Measurements from ENCODE around the gene KEAP1.

DNA sequence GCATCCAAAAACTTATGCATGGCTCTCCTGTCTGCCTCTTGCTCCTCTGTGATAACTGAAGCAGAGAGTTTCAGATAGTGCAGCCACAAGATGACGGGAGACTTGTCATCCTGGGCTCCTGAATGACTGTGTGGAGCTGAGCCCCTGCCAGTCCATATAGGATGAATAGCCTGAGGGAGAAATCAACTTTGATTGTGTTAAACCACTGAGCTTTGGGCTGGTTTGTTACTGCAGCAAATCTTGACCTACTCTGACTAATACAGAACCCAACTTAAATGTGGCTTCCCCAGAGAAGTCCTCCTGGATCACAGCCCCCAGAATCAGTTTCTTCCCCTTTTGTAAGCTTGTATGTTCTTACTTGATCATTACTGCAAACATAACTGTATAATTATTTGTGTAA lies 29.3 kb upstream of the KEAP1 start:
- TF ChIP-seq, protein P1, sequence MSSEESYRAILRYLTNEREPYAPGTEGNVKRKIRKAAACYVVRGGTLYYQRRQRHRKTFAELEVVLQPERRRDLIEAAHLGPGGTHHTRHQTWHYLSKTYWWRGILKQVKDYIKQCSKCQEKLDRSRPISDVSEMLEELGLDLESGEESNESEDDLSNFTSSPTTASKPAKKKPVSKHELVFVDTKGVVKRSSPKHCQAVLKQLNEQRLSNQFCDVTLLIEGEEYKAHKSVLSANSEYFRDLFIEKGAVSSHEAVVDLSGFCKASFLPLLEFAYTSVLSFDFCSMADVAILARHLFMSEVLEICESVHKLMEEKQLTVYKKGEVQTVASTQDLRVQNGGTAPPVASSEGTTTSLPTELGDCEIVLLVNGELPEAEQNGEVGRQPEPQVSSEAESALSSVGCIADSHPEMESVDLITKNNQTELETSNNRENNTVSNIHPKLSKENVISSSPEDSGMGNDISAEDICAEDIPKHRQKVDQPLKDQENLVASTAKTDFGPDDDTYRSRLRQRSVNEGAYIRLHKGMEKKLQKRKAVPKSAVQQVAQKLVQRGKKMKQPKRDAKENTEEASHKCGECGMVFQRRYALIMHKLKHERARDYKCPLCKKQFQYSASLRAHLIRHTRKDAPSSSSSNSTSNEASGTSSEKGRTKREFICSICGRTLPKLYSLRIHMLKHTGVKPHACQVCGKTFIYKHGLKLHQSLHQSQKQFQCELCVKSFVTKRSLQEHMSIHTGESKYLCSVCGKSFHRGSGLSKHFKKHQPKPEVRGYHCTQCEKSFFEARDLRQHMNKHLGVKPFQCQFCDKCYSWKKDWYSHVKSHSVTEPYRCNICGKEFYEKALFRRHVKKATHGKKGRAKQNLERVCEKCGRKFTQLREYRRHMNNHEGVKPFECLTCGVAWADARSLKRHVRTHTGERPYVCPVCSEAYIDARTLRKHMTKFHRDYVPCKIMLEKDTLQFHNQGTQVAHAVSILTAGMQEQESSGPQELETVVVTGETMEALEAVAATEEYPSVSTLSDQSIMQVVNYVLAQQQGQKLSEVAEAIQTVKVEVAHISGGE (CRISPR knock-in tag; IDR thresholded peaks at IDR 0.05) = no peak
- TF ChIP-seq CBX5 (IDR thresholded peaks at IDR 0.05; ENCODE audit: low read depth) = no peak
- TF ChIP-seq, protein P2, sequence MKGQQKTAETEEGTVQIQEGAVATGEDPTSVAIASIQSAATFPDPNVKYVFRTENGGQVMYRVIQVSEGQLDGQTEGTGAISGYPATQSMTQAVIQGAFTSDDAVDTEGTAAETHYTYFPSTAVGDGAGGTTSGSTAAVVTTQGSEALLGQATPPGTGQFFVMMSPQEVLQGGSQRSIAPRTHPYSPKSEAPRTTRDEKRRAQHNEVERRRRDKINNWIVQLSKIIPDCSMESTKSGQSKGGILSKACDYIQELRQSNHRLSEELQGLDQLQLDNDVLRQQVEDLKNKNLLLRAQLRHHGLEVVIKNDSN (IDR thresholded peaks at IDR 0.05; ENCODE audit: borderline replicate concordance, extremely low read length, insufficient read depth, low read depth, low read length) = no peak
- TF ChIP-seq CTCF (IDR thresholded peaks at IDR 0.05 in 2 of 3, conservative IDR thresholded peaks at IDR 0.05 in 1 of 3; ENCODE audit: control insufficient read depth in 2 of 3, extremely low read depth in 1 of 3, insufficient read depth in 1 of 3, low read depth in 3 of 3, low read length in 3 of 3) = no peak
- no peak for TF ChIP-seq RBBP5 (conservative IDR thresholded peaks at IDR 0.05)
- no peak for TF ChIP-seq RAD21 (IDR thresholded peaks at IDR 0.05; ENCODE audit: insufficient read depth, low read depth, low read length)

Measured in GM12878 (cell line).